NCI-H2227 (cell line): ENCODE measurements around the gene SUPT4H1.
"Not testable (repeated sequence)": the region's sequence is repeated elsewhere in the genome, so short reads cannot be mapped to it uniquely, and the experiment has no call there.

ENCODE experiments used
- DNase-seq: peaks from one replicate; lab custom pipeline; 2025; ENCODE audit not compliant: unreplicated experiment; lab: John Stamatoyannopoulos, UW

The SUPT4H1 gene

DNA sequence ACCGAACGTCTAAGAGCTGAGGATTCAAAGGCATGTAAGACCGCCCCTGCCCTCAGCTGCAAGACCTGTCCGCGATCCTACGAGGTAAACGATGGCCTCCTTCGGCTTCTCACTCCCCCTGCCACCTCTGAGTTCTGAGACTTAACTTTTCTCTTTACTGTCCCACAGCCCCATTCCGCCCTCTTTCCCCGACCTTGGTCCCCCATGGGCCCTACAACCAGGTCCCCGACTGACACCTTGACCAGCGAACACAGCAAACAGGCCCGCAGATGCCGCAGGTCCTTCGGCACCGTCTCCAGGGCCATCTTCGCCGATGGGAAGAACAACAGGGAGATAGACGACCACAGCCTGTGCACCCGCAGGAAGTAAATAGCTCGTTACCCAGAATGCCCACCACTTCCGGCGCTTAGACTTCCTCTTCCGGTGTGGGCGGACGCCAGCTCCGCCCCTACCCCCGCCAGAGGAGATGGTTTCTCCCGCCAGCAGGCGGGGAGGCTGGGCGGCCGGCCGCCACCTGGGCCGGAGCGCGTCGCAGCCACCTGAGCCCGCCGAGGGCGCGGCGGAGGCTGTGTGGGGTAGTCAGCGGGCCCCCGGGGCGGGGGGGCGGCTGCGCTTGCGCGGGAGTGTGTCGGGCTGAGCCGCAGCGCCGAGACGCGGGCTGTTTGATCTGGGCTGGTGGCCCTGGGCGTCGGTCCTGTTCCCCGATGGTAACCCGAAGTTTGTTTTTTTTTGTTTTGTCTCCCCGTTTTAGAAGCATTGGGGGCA lies at the start of gene SUPT4H1:
TSS of gene SUPT4H1 (minus strand) at position 371 of the 765 bp plus-strand sequence. CDS start at position 305, 66 bp downstream.
- DNase-seq: peak; percentile 97

DNA sequence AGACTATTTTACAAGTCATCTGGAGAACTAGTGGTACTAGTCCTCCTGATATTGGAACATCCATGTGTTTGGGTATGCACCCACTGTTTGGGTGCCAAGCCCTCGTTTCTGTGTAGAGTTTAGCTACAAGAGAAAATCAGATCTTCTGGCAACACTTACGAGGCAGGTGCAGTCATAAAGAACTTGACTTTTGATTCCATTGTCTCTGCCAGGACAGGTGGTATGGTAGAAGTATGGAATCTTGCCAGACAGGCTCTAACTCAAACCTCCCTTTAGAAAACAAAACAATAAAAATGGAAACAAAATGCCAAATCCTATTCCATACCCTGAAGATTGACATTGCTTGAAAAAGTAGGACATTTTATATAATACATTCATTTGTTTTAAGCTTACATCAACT lies 49.3 kb upstream of the SUPT4H1 start:
- DNase-seq: no peak

- no peak for DNase-seq
Observed at GRCh38 chr17:58400826-58401225, 48.8 kb upstream of the SUPT4H1 start.

DNA sequence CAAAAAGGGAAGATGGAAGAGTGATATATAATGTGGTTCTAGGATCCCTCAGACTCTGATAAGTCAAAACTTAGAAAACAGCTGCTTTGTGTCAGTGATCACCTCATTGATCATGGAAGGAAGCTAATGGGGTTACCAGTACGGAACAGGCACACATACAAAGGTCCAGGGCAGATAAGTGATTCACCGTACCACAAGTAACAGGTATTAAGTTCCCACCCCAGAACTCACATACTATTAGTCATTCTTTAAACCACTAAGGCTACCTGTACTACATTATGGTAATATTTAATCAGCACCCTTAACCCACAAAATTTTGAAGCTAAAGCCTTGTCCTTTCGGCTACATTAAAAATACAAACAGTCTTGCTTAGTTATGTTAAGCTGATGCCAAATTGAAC lies 48.0 kb upstream of the SUPT4H1 start:
- DNase-seq: no peak

- no peak for DNase-seq
Observed at GRCh38 chr17:58398574-58399266, 46.7 kb upstream of the SUPT4H1 start.

GRCh38 chr17:58397421-58397820 lies 45.4 kb upstream of the SUPT4H1 start:
- DNase-seq: not testable (repeated sequence)

DNA sequence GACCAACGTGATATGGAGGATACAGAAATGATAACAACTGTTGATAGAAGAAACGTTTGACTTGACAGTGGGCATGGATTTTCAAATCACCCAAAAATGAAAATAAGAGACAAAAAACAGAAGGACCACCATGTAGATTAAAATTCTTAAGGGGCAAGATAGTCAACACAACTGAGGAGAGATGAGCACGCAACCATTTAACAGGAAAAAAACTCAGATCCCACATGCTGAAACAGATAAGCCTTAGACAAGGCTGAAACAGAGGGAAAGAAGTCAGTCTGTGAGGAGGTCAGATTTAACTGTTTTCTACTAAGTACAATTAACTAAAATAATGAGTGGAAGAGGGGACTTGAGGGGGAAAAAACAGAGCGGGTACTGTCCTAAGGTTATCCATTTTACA lies 44.2 kb upstream of the SUPT4H1 start:
- DNase-seq: no peak

GRCh38 chr17:58394534-58395223 lies 42.7 kb upstream of the SUPT4H1 start:
- DNase-seq: no peak

DNA sequence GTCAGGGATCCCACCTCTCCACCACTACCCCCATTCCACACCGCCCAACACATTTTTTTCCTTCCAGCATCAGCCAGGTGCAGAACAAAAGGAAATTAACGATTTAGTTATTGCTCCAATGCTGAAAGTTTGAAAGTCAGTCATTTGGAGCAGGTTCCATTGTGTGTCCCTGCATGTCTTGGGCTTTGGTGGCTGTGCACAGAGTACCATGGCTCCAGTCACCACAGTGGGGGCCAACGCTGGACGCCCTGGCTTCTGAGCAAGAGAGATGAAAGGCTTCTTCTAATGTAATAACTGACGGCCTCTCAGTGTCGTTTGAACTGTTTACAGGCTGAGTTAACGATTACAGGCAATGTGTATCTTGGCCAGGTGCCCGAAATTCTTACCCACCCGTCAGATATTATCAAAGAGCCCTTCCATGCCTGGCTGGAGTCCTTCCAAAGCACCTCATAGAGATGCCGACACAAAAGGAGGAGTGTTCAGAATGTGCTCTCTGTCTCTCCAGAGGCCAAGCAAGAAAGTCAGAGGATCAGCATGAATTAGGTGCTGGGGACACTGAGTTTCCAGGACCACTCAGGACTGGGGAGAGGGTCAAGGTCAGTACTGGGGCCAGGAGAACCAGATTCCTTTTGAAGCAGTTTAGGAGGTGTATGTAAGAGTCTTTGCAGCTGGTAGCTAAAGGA lies 39.4 kb upstream of the SUPT4H1 start:
- peak; percentile 84 for DNase-seq

DNA sequence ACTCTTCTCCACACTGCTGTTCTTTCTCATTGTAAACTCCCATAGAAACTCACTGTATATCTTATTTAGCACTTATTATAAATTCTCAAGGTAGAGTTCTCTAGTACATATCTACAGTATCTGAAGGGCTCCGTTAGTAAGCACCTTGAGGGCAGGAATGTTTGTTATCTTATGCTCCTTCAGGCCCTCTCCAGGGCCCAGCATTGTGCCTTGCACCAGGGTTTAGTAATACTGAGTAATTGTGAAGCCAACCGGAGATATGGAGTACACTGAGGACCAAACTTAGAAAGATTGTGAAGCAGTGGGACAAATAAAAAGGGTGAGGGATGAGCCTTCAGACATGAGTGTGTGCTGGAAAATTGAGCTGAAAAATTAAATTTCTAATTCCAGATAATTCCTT lies 38.9 kb upstream of the SUPT4H1 start:
- DNase-seq: no peak

GRCh38 chr17:58388302-58389190 lies 36.5 kb upstream of the SUPT4H1 start:
- DNase-seq: no peak

DNA sequence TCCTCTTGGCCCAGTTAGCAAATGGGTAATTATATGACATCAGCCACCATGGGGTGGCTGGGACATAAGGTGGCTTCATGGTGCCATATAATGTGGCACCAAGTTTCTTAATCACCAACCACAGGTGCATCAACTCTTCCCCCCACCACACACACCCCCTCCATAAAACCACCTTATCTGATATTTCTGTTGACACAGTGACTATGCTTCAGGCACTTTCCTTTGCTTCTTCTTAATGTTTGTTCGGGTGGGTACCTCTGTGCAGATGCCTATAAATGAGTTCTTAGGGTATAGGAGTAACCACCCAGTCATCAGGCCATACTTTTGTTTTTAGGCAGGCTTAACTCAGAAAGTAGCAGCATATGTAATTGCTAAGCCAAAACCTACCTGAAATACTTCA lies 35.8 kb upstream of the SUPT4H1 start:
- DNase-seq: no peak

DNA sequence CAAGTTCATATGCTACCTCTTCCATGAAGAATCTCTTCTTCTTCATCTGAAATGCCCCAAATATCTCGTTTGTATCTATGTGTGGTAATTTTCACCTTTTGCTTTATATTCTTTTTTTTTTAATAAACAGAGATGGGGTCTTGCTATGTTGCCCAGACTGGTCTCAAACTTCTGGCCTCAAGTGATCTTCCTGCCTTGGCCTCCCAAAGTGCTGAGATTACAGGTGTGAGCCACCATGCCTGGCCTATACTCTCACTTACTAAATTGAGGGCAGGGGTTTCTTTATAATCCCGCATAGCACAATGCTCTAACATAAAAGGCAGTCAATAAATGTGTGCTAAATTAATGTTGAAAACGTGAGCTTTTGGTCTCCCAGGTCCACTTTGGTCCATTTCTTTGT lies 34.7 kb upstream of the SUPT4H1 start:
- DNase-seq: no peak

- no peak for DNase-seq
Observed at GRCh38 chr17:58385359-58385899, 33.4 kb upstream of the SUPT4H1 start.

DNA sequence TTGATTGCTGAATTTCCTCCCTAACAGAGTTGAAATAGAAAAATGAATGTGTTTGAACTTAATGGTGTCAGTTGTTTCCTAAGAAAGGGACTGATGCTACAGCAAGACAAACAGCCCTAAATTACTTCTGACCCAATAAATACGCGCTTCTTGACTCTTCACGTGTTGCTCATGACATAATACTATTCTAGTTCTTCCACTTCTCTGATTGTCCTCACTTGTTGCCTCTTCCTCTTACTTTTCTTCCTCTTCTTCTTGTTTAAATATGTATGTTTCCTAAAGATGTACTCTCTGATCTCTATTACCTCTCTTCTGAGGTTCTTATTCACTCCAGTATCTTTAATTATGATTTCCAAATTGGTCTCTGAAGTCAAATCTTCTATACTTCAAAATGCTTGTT lies 32.9 kb upstream of the SUPT4H1 start:
- DNase-seq: no peak

- DNase-seq: no peak
Observed at GRCh38 chr17:58383892-58384462, 32.0 kb upstream of the SUPT4H1 start.

DNA sequence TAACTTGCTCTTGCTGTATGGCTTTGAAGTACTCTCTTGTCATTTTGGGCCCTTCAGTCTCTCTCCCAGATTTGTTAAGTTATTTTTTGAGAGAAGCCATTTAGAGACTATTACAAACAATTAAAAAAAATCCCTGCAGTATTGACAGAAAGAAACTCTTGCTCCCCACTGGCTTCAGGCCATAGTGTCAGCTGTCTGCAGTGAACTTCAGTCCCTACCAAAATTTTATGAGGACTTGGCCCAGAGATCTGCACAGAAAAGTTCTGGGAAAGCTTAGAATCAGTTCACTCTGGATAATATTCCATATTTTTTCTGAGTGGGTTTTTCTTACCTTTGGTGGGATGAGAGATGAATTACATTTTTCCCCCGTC lies 30.9 kb upstream of the SUPT4H1 start:
- DNase-seq: no peak

DNA sequence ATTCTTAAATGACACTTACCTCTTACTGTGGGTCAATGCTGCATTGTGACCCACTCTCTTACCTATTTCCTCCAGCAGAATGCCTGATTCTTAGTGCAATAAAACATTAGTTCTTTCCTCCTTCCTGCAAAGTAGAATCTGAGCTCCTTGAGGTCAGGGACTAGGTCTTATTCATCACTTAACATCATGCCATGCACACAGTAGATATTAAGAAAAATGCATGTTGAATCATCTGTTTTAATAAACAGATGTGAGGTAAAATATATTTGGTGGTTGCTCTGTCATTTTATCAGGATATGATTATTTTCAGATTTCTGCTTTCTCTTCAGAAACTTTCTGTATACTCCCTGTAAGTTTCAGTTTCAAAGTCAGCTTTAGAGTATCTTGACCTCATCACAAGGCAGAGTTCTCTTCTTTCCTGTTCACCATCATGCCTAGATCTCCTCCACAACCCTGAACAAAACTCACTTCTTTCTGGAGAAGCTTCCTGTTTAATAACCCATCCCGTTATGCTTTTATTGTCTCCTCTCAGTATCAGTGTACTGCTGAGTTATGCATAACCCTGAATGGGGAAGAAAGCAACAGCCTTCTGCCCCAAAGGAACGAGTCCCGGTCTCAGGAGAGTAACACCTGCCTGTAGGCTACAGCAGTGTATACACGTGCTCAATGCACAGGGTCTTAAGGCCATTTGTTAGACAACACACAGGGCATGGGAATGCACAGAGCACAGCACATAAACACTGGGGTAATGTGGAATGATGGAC lies 30.3 kb upstream of the SUPT4H1 start:
- no peak for DNase-seq
